ENCODE results near the gene PGC. TPM values are rescaled to one million over a fixed set of nuclear protein-coding genes. Genes with fewer than 3 reads are reported as not detected.

The PGC gene
- total and polyA plus RNA-seq, 2 donors (not counting 3 experiments of a cell fraction or from before 2014, with no cell fraction given), result not detected

GRCh38 chr6:41734666-41735426, 12.4 kb downstream of the PGC start:
- H3K4me2 ChIP-seq (ENCODE audit: insufficient read depth, low read length), result peak overlapping the region; percentile 1
- H4K20me1 ChIP-seq (replicated peaks; ENCODE audit: control insufficient read depth, extremely low read depth, insufficient read depth, low read length), result no peaks in the 10 kb centered on the region
- no TSS peak for BruUV-seq (replicated peaks)
- dilution Hi-C loops (cut with MboI; ENCODE audit: extremely low pct_ligation_motif_present, low sequenced_read_pairs), result no loop called here
- H3K9me3 ChIP-seq (replicated peaks; ENCODE audit: control insufficient read depth, insufficient read depth, low read length), result no peaks in the 10 kb centered on the region
- H3K9ac ChIP-seq (replicated peaks; ENCODE audit: extremely low read depth, insufficient read depth, low read length), result peak overlapping the region; percentile 4
- no peaks in the 10 kb centered on the region for H3K9me1 ChIP-seq (replicated peaks; ENCODE audit: control insufficient read depth, extremely low read depth, insufficient read depth, low read length)
- CTCF ChIA-PET, result interaction anchor here (0.7 to 2.5 kb wide), 22 partner anchors 11 to 186 kb away, joined by 3 to 19 read pairs (median 4); partner anchors contain the start of genes BYSL, FRS3, MED20 and TOMM6
- POLR2A ChIA-PET, result interaction anchor here (0.7 kb wide), 1 partner anchor 16 kb away, joined by 8 read pairs; no protein-coding TSS in a partner anchor
- peak; percentile 72 for DNase-seq (ENCODE audit: low read depth, low spot score)
- H3K27ac ChIP-seq (ENCODE audit: insufficient read depth, low read depth, low read length), result no peak overlapping the region
- no peaks in the 10 kb centered on the region for H3K79me2 ChIP-seq (ENCODE audit: control insufficient read depth, insufficient read depth, low read length)
- FAIRE-seq, result peak; percentile 60
- H2AFZ ChIP-seq (ENCODE audit: low read depth, low read length), result peak overlapping the region; percentile 44
- intact Hi-C loops (cut with micrococcal nuclease), result loop anchor here (1.0 to 2.0 kb wide), 3 partner anchors 28 to 52 kb away; partner anchors contain the start of gene TOMM6
- H3K27me3 ChIP-seq (ENCODE audit: control insufficient read depth in 2 of 2, insufficient read depth in 2 of 2, low read length in 2 of 2), result no peaks in the 10 kb centered on the region
- peak overlapping the region; percentile 9 to 70 (median 24) for H3K4me3 ChIP-seq (replicated peaks in 1 of 3; ENCODE audit: insufficient read depth in 1 of 3, low read depth in 1 of 3, low read length in 3 of 3)
- TF ChIP-seq JUN (IDR thresholded peaks at IDR 0.05; ENCODE audit: borderline replicate concordance, insufficient read depth, insufficient read length, low read depth), result no peak
- TF ChIP-seq EZH2 (IDR thresholded peaks at IDR 0.05; ENCODE audit: borderline replicate concordance, low read depth, low read length, severe bottlenecking), result no peak
- no peak for TF ChIP-seq FOS (IDR thresholded peaks at IDR 0.05; ENCODE audit: borderline replicate concordance, insufficient read depth, low read length)
- no peak for TF ChIP-seq POLR2A (IDR thresholded peaks at IDR 0.05; ENCODE audit: low read depth, low read length)
- no peak for TF ChIP-seq CTCF (IDR thresholded peaks at IDR 0.05; ENCODE audit: extremely low read depth in 1 of 2, insufficient read depth in 1 of 2, low read depth in 1 of 2, low read length in 2 of 2)
- TF ChIP-seq, protein P1, sequence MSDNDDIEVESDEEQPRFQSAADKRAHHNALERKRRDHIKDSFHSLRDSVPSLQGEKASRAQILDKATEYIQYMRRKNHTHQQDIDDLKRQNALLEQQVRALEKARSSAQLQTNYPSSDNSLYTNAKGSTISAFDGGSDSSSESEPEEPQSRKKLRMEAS (IDR thresholded peaks at IDR 0.05; ENCODE audit: insufficient read depth, insufficient read length), result no peak
- no peak for TF ChIP-seq GATA2 (IDR thresholded peaks at IDR 0.05; ENCODE audit: insufficient read depth, insufficient read length, low read depth, low read length)
- TF ChIP-seq MYC (IDR thresholded peaks at IDR 0.05; ENCODE audit: low read depth, low read length), result no peak
- no peak for TF ChIP-seq POLR2AphosphoS5 (IDR thresholded peaks at IDR 0.05; ENCODE audit: insufficient read depth, low read depth, low read length)
- peaks cover 20% of the 10 kb centered on the region for H3K4me1 ChIP-seq (ENCODE audit: control insufficient read depth, extremely low read depth, insufficient read depth, low read length)
- no peaks in the 10 kb centered on the region for H3K36me3 ChIP-seq (ENCODE audit: control insufficient read depth in 2 of 2, extremely low read depth in 1 of 2, insufficient read depth in 2 of 2, low read length in 2 of 2)

Measured in endothelial cell of umbilical vein (primary cell).